ENCODE measurements around the gene COBLL1.

DNA sequence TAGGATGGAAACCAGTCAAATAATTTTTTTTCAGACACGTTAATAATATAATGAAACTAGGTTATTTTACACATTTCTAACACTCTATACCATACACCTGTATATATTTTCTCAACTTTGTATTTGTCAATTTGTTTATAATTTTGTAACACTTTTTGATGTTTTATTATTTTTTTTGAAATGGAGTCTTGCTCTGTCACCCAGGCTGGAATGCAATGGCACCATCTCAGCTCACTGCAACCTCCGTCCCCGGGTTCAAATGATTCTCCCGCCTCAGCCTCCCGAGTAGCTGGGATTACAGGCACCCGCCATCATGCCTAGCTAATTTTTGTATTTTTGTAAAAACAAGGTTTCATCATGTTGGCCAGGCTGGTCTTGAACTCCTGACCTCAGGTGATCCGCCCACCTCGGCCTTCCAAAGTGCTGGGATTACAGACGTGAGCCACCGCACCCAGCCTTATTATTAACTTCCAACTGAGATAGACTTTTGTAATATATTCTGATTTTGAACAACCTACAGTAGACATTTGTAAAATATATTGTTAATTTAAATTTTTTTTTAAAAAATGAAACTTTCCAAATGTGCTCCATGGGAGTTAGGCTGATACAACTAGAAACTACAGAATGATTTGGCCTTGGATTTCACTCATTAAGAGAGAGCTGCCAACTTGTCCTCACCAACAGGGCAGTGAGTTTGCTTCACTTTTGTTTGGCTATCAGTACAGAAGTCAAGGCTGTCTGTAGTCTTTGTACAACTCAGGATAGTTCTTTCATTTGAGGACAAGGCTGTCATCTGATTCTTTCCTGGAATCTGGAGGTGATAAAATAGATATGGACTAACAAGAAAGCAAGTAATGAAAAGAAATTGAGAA lies 33.9 kb upstream of the COBLL1 start:
- TF ChIP-seq, protein P1, sequence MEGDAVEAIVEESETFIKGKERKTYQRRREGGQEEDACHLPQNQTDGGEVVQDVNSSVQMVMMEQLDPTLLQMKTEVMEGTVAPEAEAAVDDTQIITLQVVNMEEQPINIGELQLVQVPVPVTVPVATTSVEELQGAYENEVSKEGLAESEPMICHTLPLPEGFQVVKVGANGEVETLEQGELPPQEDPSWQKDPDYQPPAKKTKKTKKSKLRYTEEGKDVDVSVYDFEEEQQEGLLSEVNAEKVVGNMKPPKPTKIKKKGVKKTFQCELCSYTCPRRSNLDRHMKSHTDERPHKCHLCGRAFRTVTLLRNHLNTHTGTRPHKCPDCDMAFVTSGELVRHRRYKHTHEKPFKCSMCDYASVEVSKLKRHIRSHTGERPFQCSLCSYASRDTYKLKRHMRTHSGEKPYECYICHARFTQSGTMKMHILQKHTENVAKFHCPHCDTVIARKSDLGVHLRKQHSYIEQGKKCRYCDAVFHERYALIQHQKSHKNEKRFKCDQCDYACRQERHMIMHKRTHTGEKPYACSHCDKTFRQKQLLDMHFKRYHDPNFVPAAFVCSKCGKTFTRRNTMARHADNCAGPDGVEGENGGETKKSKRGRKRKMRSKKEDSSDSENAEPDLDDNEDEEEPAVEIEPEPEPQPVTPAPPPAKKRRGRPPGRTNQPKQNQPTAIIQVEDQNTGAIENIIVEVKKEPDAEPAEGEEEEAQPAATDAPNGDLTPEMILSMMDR (IDR thresholded peaks at IDR 0.05): no peak
- no peak for TF ChIP-seq EZH2phosphoT487 (IDR thresholded peaks at IDR 0.05)

Measured in neural progenitor cell (in vitro differentiated cells).